Spleen (tissue), 11 donors: ENCODE measurements around the gene ITSN1. TPM values are rescaled to one million over a fixed set of nuclear protein-coding genes. Genes with fewer than 3 reads are reported as not detected.

ENCODE experiments used
- DNase-seq: peaks from one replicate; pipeline ENCODE4 v3.0.0-alpha.2; 2020
- H3K27ac ChIP-seq, 8 donors: fragments of 200-600 bp; sonication (generic) in 7 of 8; 1 replicate in 4 of 8; 2 replicates in 4 of 8; pipeline versions ENCODE4 v1.5.0 to v1.8.0; 2016 to 2021; ENCODE audit warnings: inconsistent platforms in 4 of 8, mild to moderate bottlenecking in 4 of 8, moderate library complexity in 1 of 8
- H3K27me3 ChIP-seq, 7 donors: fragments of 200-600 bp; sonication (generic) in 6 of 7; replicated peaks in 1 of 7; 1 replicate in 4 of 7; 2 replicates in 3 of 7; pipeline versions ENCODE4 v1.5.0 to v1.8.0; 2016 to 2021; ENCODE audit warnings: inconsistent platforms in 3 of 7, mild to moderate bottlenecking in 1 of 7
- H3K36me3 ChIP-seq, 6 donors: fragments of 200-600 bp; sonication (generic) in 5 of 6; 1 replicate in 4 of 6; 2 replicates in 2 of 6; pipeline versions ENCODE4 v1.5.0 to v1.8.0; 2016 to 2021; ENCODE audit warnings: inconsistent platforms in 2 of 6
- H3K4me1 ChIP-seq, 6 donors: fragments of 200-600 bp; sonication (generic) in 5 of 6; 1 replicate in 3 of 6; 2 replicates in 3 of 6; pipeline versions ENCODE4 v1.5.0 to v1.8.0; 2016 to 2021; ENCODE audit warnings: inconsistent platforms in 3 of 6
- H3K4me3 ChIP-seq, 8 donors: fragments of 200-600 bp; sonication (generic) in 7 of 8; 1 replicate in 4 of 8; 2 replicates in 4 of 8; pipeline versions ENCODE4 v1.5.0 to v1.8.0; 2016 to 2021; ENCODE audit warnings: inconsistent platforms in 4 of 8, mild to moderate bottlenecking in 4 of 8, moderate library complexity in 2 of 8
- H3K9me3 ChIP-seq, 8 donors: fragments of 200-600 bp; sonication (generic) in 7 of 8; 1 replicate in 4 of 8; 2 replicates in 4 of 8; pipeline versions ENCODE4 v1.5.0 to v1.8.0; 2016 to 2021; ENCODE audit warnings: inconsistent platforms in 4 of 8
- POLR2A ChIP-seq, 3 donors: fragments of 450-650 bp; IDR thresholded peaks; one replicate each; pipeline ENCODE4 v1.5.1; 2017; ENCODE audit warnings: antibody characterized with exemption in 3 of 3, mild to moderate bottlenecking in 1 of 3
- POLR2AphosphoS5 ChIP-seq, 3 donors: sonication (generic); formaldehyde crosslinking; IDR thresholded peaks; one replicate each; pipeline ENCODE4 v1.5.1; 2017; ENCODE audit warnings: antibody characterized with exemption in 3 of 3
- WGBS, 5 donors: extraction: QIAGEN DNeasy Blood & Tissue Kit in 3 of 5; methylation state at CpG; one replicate each; pipeline versions ENCODE4 v1.1.5 to v1.1.7; 2013 to 2018; 5-methylcytosine and 5-hydroxymethylcytosine counted together
- intact Hi-C: fragments of 100-400 bp; cut with DNase I; formaldehyde crosslinking; loops from one replicate; pipeline ENCODE4 v1.15.0; 2023; ENCODE audit warnings: low total_unique reads
- polyA plus RNA-seq, 3 donors: library from polyadenylated mRNA; stranded (reverse); fragments of 200-250 nt; gene quantifications; one replicate each; pipeline ENCODE4 v1.2.1, GENCODE V29; 2013
- total RNA-seq, 7 donors: library from RNA; depleted of rRNA in 3 of 7; stranded (reverse); fragments of >200 nt in 3 of 7; fragmentation: NEBNext Ultra II Directional in 4 of 7; extraction: Animal tissue kit (Norgen Biotek cat#: 25700) in 4 of 7; gene quantifications; one replicate each; pipeline versions ENCODE4 v1.1.0 to v1.2.1, GENCODE V29; 2016 to 2021
- TF ChIP-seq, protein P1 (sequence below), 11 experiments: fragments of 200-600 bp in 7 of 11; fragments of 450-650 bp in 4 of 11; sonication (generic) in 4 of 11; IDR thresholded peaks in 8 of 11; conservative IDR thresholded peaks in 3 of 11; 1 replicate in 7 of 11; 2 replicates in 4 of 11; pipeline versions ENCODE4 v1.4.0 to v1.8.0; 2016 to 2021; ENCODE audit warnings: antibody characterized with exemption in 11 of 11, inconsistent platforms in 4 of 11, mild to moderate bottlenecking in 1 of 11
- donor health status: healthy with polysubstance abuse.
- donor health status: DM: no; HTN: no; CAD: no; lungs with moderate emphysema.
- donor health status: DM: no; HTN: no; CAD: no.
- donor health status: Bipolar disorder and iron deficiency.
- donor health status: healthy.
- donor health status: DM: no; HTN: no; CAD: no.
- donor health status: DM: yes; HTN: yes; CAD: no.

The ITSN1 gene
- total and polyA plus RNA-seq, 10 donors: 4.1 to 89.0 (median 42.6) TPM

- WGBS, 5 donors: 62 to 83% (median 80%) methylated on average over 2 of the region's 2 CpGs
- Histone ChIP-seq H3K9me3 (no peaks in the 10 kb centered on the region), H3K27me3 (no peaks in the 10 kb centered on the region), H3K36me3 (peaks cover 0 to 14% (median 0%) of the 10 kb centered on the region in 6 donors), H3K4me1 (peaks cover 0 to 23% (median 5%) of the 10 kb centered on the region in 6 donors), H3K27ac (peak overlapping the region in 2 of 8 donors; percentile 62 to 67), H3K4me3 (no peak overlapping the region)
- intact Hi-C loops: no loop called here
- TF ChIP-seq POLR2A (IDR thresholded peaks at IDR 0.05) (no peak), POLR2AphosphoS5 (IDR thresholded peaks at IDR 0.05) (no peak)
- TF ChIP-seq, protein P1, sequence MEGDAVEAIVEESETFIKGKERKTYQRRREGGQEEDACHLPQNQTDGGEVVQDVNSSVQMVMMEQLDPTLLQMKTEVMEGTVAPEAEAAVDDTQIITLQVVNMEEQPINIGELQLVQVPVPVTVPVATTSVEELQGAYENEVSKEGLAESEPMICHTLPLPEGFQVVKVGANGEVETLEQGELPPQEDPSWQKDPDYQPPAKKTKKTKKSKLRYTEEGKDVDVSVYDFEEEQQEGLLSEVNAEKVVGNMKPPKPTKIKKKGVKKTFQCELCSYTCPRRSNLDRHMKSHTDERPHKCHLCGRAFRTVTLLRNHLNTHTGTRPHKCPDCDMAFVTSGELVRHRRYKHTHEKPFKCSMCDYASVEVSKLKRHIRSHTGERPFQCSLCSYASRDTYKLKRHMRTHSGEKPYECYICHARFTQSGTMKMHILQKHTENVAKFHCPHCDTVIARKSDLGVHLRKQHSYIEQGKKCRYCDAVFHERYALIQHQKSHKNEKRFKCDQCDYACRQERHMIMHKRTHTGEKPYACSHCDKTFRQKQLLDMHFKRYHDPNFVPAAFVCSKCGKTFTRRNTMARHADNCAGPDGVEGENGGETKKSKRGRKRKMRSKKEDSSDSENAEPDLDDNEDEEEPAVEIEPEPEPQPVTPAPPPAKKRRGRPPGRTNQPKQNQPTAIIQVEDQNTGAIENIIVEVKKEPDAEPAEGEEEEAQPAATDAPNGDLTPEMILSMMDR (IDR thresholded peaks at IDR 0.05 in 8 of 11, conservative IDR thresholded peaks at IDR 0.05 in 3 of 11): no peak
- DNase-seq: no peak
Measured at GRCh38 chr21:33729641-33730040, 87.3 kb downstream of the ITSN1 start.

- TF ChIP-seq POLR2A (IDR thresholded peaks at IDR 0.05) (no peak), POLR2AphosphoS5 (IDR thresholded peaks at IDR 0.05) (no peak)
- TF ChIP-seq, protein P1 (IDR thresholded peaks at IDR 0.05 in 8 of 11, conservative IDR thresholded peaks at IDR 0.05 in 3 of 11): no peak
- Histone ChIP-seq H3K9me3 (no peaks in the 10 kb centered on the region), H3K36me3 (peaks cover 0 to 12% (median 2%) of the 10 kb centered on the region in 6 donors), H3K27ac (no peak overlapping the region), H3K4me1 (peaks cover 0 to 23% (median 5%) of the 10 kb centered on the region in 6 donors), H3K4me3 (no peak overlapping the region), H3K27me3 (no peaks in the 10 kb centered on the region)
- intact Hi-C loops: no loop called here
- WGBS, 5 donors: 95 to 99% (median 96%) methylated on average over 3 of the region's 3 CpGs
- DNase-seq: no peak
Measured at GRCh38 chr21:33731447-33731846, 89.1 kb downstream of the ITSN1 start.

- 91 to 95% (median 93%) methylated on average over 3 of the region's 3 CpGs for WGBS, 5 donors
- Histone ChIP-seq H3K27me3 (no peaks in the 10 kb centered on the region), H3K4me3 (no peak overlapping the region), H3K9me3 (no peaks in the 10 kb centered on the region), H3K36me3 (peaks cover 0 to 11% (median 2%) of the 10 kb centered on the region in 6 donors), H3K4me1 (peaks cover 0 to 23% (median 5%) of the 10 kb centered on the region in 6 donors), H3K27ac (no peak overlapping the region)
- intact Hi-C loops: no loop called here
- DNase-seq: no peak
- TF ChIP-seq, protein P1 (IDR thresholded peaks at IDR 0.05 in 8 of 11, conservative IDR thresholded peaks at IDR 0.05 in 3 of 11): no peak
- no peak for TF ChIP-seq POLR2AphosphoS5 (IDR thresholded peaks at IDR 0.05)
- TF ChIP-seq POLR2A (IDR thresholded peaks at IDR 0.05): no peak
Measured at GRCh38 chr21:33732038-33732437, 89.7 kb downstream of the ITSN1 start.

DNA sequence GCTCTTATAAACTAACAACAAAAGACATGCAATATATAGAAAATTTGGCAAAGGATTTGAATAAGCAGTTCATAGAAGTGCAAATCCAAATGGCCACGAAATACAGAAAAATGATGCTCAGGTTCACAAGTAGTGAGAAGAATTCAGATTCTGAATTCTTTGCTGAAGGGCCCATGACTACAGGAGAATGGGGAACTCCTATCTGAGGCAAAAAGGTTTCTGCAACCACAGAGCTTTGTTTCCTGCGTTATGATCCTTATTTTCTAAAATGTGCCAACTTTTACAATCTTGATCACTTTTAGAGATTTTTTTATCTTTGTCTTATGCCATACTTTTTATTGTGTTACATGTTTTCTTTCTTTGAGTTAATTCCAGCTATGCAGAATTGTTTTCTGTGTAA, 91.3 kb downstream of the ITSN1 start:
- H3K4me1 ChIP-seq: peaks cover 0 to 15% (median under 1%) of the 10 kb centered on the region in 6 donors
- WGBS, 5 donors: 48 to 71% (median 59%) methylated on average over 2 of the region's 2 CpGs
- no peak for TF ChIP-seq POLR2AphosphoS5 (IDR thresholded peaks at IDR 0.05)
- TF ChIP-seq, protein P1 (IDR thresholded peaks at IDR 0.05 in 8 of 11, conservative IDR thresholded peaks at IDR 0.05 in 3 of 11): no peak
- TF ChIP-seq POLR2A (IDR thresholded peaks at IDR 0.05): no peak
- DNase-seq: no peak
- H3K27ac ChIP-seq: no peak overlapping the region
- no peaks in the 10 kb centered on the region for H3K9me3 ChIP-seq
- no peak overlapping the region for H3K4me3 ChIP-seq
- H3K27me3 ChIP-seq: no peaks in the 10 kb centered on the region
- intact Hi-C loops: no loop called here
- peaks cover 0 to 14% (median 2%) of the 10 kb centered on the region in 6 donors for H3K36me3 ChIP-seq
